Panc1 (cell line): Measurements from ENCODE around the gene DEDD2. TPM values are rescaled to one million over a fixed set of nuclear protein-coding genes. Genes with fewer than 3 reads are reported as not detected.
A peak's percentile ranks its signal among the peaks of the same experiment; 100 is the strongest.

Experiments used
- ATAC-seq: fragments of 200-7000 bp; cut with Tn5 transposase; 2 replicates; pipeline ENCODE4 v1.9.1; 2020; ENCODE audit warnings: mild to moderate bottlenecking, moderate library complexity
- BruUV-seq: library from RNA; stranded (reverse); fragments of 400-500 nt; replicated peaks from 2 replicates; lab custom pipeline; 2021; lab: Mats Ljungman, UMichigan
- CTCF ChIA-PET: fragments of 300-600 bp; sonication (Branson Sonifier 250); formaldehyde crosslinking; loops from one replicate; lab custom pipeline; 2022; ENCODE audit warnings: antibody characterized with exemption; lab: Charles Lee
- POLR2A ChIA-PET: fragments of 300-600 bp; sonication (Branson Sonifier 250); formaldehyde crosslinking; loops from one replicate; lab custom pipeline; 2022; ENCODE audit warnings: antibody characterized with exemption; lab: Charles Lee
- DNase-seq: peaks from one replicate; pipeline ENCODE4 v3.0.0-alpha.2; 2010; ENCODE audit warnings: low read depth, low spot score
- H3K27ac ChIP-seq: 2 replicates; pipeline ENCODE4 v1.5.1; 2011; ENCODE audit warnings: mild to moderate bottlenecking, low read length, inconsistent platforms
- H3K27me3 ChIP-seq: fragments of 200-500 bp; sonication (Bioruptor generic); 2 replicates; pipeline ENCODE4 v1.6.0; 2014; ENCODE audit warnings: low read length, inconsistent platforms; ENCODE audit not compliant: control insufficient read depth, insufficient read depth
- H3K36me3 ChIP-seq: fragments of 200-500 bp; sonication (Bioruptor generic); 2 replicates; pipeline ENCODE4 v1.5.1; 2014; ENCODE audit warnings: inconsistent platforms, mild to moderate bottlenecking, low read length, moderate library complexity; ENCODE audit not compliant: control insufficient read depth, insufficient read depth
- H3K4me1 ChIP-seq: 2 replicates; pipeline ENCODE4 v1.5.1; 2011; ENCODE audit warnings: inconsistent platforms, mild to moderate bottlenecking, low read length, moderate library complexity; ENCODE audit not compliant: control insufficient read depth, insufficient read depth
- H3K4me3 ChIP-seq, 2 experiments: 2 replicates each; pipeline ENCODE4 v1.5.1; 2011 to 2012; ENCODE audit warnings: low read depth in 2 of 2, low read length in 2 of 2, mild to moderate bottlenecking in 2 of 2, inconsistent platforms in 1 of 2, moderate library complexity in 1 of 2
- H3K9me3 ChIP-seq: fragments of 200-500 bp; sonication (Bioruptor generic); 2 replicates; pipeline ENCODE4 v1.5.1; 2014; ENCODE audit warnings: low read depth, mild to moderate bottlenecking, inconsistent platforms, low read length, moderate library complexity; ENCODE audit not compliant: control insufficient read depth, insufficient read depth
- POLR2AphosphoS5 ChIP-seq: IDR thresholded peaks from 2 replicates; pipeline ENCODE4 v1.6.1; 2012; ENCODE audit warnings: mild to moderate bottlenecking, low read depth, low read length, moderate library complexity
- SIN3A ChIP-seq: IDR thresholded peaks from 2 replicates; pipeline ENCODE4 v1.6.1; 2012; ENCODE audit warnings: low read depth, mild to moderate bottlenecking, low read length, moderate library complexity, borderline replicate concordance; ENCODE audit not compliant: insufficient read depth
- TCF7L2 ChIP-seq: IDR thresholded peaks from 2 replicates; pipeline ENCODE4 v1.6.1; 2011; ENCODE audit warnings: mild to moderate bottlenecking, low read depth, low read length, inconsistent platforms
- in situ Hi-C: cut with HindIII; loops from 2 replicates; pipeline ENCODE4 v1.10.0; 2016; ENCODE audit warnings: low sequenced_read_pairs, low pct_unique_long_range_greater_than_20kb
- intact Hi-C: fragments of 100-400 bp; cut with micrococcal nuclease; formaldehyde crosslinking; loops from one replicate; pipeline ENCODE4 v1.10.0; 2022; ENCODE audit not compliant: unreplicated experiment
- total RNA-seq: library from RNA; stranded (reverse); gene quantifications from one replicate; pipeline ENCODE4 v1.2.1, GENCODE V29; 2021; ENCODE audit not compliant: unreplicated experiment
- TF ChIP-seq, protein P1 (sequence below): fragments of 450-650 bp; IDR thresholded peaks from 2 replicates; pipeline ENCODE4 v1.5.1; 2017; ENCODE audit warnings: mild to moderate bottlenecking
- TF ChIP-seq, protein P2 (sequence below), 2 experiments: IDR thresholded peaks; 2 replicates each; pipeline ENCODE4 v1.6.1; 2011 to 2012; ENCODE audit warnings: low read depth in 2 of 2, control low read depth in 1 of 2, low read length in 1 of 2, mild to moderate bottlenecking in 1 of 2, moderate library complexity in 1 of 2; ENCODE audit not compliant: insufficient read depth in 1 of 2

Gene DEDD2
- total RNA-seq, 1 experiment from 2014 or later: 13.2 TPM

DNA sequence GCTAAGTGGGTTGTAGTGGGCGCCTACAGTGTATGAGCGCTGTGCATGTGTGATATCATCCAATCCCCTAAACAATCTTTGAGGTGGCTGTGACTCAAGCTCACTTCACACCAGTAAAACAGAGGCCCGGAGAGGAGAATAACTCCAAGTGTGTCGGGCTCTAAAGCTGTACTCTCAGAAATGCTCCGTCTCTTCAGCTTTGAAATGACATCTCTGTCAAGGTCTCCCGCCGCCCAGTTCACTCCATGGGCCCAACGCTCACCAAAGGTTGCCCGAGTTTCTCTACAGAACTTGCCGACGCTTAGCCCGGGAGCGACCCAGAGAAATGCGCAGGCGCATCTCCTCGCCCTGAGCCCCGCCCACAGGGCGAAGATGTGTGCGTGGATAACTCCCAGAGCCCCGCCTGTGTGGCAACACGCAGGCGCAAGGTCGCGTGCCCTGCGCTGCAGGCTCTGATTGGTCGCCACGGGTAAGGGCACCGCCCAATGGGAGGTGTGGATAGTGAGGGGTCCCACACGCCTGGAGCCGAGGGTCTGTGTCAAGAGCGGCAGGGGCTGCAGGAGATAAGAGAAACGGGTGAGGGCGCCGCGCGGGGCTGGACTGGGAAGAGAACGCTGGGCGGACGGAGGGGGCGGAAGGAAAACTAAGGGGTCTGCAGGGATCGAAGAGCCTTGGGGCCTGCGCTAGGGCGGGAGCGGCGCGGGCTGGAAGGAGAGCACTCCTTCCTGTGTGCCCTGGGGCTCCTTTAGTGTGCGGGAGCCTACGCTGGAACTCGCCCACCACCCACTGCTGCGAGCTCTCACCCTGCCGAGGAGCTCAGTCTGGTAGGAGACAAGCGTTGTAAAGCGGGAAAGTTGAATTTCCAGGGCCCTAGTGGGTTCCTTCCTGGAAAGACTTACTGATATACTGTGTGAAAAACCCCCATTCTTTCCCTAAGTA is 2.6 kb upstream of the DEDD2 start, which contains the start of gene ZNF526:
Gene ZNF526 (plus strand): TSS at position 501 of the 939 bp plus-strand sequence. CDS start 4,092 bp downstream, outside the sequence.
- H3K27ac ChIP-seq: peak within 1 kb of the TSS; percentile 93
- H3K27me3 ChIP-seq: no peaks in the 10 kb centered on the region
- peaks cover 6% of the 10 kb centered on the region; the same call in 1 of the 2 replicates for H3K36me3 ChIP-seq
- BruUV-seq: TSS peak; percentile 98
- H3K4me3 ChIP-seq: peak within 1 kb of the TSS; percentile 76 to 94
- DNase-seq: peak; percentile 86
- in situ Hi-C loops: no loop called here
- ChIA-PET POLR2A (no interaction called here), CTCF (no interaction called here)
- peak; percentile 94 for ATAC-seq
- TF ChIP-seq, protein P1, sequence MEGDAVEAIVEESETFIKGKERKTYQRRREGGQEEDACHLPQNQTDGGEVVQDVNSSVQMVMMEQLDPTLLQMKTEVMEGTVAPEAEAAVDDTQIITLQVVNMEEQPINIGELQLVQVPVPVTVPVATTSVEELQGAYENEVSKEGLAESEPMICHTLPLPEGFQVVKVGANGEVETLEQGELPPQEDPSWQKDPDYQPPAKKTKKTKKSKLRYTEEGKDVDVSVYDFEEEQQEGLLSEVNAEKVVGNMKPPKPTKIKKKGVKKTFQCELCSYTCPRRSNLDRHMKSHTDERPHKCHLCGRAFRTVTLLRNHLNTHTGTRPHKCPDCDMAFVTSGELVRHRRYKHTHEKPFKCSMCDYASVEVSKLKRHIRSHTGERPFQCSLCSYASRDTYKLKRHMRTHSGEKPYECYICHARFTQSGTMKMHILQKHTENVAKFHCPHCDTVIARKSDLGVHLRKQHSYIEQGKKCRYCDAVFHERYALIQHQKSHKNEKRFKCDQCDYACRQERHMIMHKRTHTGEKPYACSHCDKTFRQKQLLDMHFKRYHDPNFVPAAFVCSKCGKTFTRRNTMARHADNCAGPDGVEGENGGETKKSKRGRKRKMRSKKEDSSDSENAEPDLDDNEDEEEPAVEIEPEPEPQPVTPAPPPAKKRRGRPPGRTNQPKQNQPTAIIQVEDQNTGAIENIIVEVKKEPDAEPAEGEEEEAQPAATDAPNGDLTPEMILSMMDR: no peak
- TF ChIP-seq TCF7L2 (peak; percentile 75), POLR2AphosphoS5 (peak; percentile 78), SIN3A (0 out of 2 replicates have a peak, but pooled peaks have one; percentile 53)
- TF ChIP-seq, protein P2, sequence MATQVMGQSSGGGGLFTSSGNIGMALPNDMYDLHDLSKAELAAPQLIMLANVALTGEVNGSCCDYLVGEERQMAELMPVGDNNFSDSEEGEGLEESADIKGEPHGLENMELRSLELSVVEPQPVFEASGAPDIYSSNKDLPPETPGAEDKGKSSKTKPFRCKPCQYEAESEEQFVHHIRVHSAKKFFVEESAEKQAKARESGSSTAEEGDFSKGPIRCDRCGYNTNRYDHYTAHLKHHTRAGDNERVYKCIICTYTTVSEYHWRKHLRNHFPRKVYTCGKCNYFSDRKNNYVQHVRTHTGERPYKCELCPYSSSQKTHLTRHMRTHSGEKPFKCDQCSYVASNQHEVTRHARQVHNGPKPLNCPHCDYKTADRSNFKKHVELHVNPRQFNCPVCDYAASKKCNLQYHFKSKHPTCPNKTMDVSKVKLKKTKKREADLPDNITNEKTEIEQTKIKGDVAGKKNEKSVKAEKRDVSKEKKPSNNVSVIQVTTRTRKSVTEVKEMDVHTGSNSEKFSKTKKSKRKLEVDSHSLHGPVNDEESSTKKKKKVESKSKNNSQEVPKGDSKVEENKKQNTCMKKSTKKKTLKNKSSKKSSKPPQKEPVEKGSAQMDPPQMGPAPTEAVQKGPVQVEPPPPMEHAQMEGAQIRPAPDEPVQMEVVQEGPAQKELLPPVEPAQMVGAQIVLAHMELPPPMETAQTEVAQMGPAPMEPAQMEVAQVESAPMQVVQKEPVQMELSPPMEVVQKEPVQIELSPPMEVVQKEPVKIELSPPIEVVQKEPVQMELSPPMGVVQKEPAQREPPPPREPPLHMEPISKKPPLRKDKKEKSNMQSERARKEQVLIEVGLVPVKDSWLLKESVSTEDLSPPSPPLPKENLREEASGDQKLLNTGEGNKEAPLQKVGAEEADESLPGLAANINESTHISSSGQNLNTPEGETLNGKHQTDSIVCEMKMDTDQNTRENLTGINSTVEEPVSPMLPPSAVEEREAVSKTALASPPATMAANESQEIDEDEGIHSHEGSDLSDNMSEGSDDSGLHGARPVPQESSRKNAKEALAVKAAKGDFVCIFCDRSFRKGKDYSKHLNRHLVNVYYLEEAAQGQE (IDR thresholded peaks at IDR 0.05; ENCODE audit: insufficient read depth in 1 of 2, low read depth in 2 of 2, low read length in 1 of 2): no peak
- no peaks in the 10 kb centered on the region for H3K9me3 ChIP-seq
- intact Hi-C loops: no loop called here
- peaks cover 8% of the 10 kb centered on the region; the same call in 1 of the 2 replicates for H3K4me1 ChIP-seq

DNA sequence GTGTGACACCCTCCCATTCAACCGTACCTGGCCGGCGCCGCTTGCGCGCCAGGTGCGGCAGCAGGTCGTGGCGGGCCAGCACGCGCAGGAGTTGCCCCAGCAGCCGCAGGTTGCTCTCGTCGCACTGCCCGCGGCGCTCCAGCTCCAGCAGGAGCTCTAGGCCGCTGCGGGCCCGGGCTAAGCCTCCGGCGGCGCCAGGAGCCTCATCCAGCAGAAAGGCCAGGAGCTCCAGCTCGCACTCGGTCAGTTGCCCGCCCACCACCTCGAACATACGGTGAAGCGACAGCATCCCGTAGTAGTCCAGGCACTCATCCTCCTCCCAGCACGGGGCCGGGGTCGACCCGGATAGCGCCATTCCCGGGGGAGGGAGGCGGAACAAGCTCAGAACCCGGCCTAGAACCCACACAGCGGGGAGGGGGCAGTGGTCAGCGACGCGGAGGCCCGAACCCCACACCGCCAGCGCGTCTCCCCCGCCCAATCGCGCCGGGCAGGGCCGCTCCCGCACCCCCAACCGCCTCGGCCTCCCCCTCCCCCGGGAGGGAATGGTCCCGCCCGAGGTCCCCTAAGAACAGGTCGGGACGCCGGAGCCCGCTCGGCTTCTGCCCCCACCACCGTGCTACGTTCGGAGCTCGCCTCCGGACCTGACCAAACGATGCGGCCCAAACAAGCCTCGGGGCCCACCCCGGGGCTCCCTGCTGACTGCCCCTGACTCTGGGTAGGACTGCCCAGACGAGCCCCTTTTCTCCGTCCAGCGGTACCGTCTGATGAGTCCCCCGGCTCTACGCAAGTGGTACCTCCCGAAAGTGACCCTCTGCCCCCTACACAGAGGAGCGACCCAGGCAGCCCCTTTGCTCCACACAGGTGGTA is 591 bp downstream of the DEDD2 start:
- Histone ChIP-seq H3K4me1 (peaks cover 8% of the 10 kb centered on the region; the same call in 1 of the 2 replicates), H3K36me3 (peaks cover 6% of the 10 kb centered on the region), H3K27me3 (no peaks in the 10 kb centered on the region), H3K27ac (peak overlapping the region; percentile 77), H3K4me3 (peak overlapping the region; percentile 73 to 92), H3K9me3 (no peaks in the 10 kb centered on the region)
- intact Hi-C loops: no loop called here
- no peak for TF ChIP-seq SIN3A
- TF ChIP-seq TCF7L2: no peak
- TF ChIP-seq, protein P1: no peak
- TF ChIP-seq, protein P2 (IDR thresholded peaks at IDR 0.05; ENCODE audit: insufficient read depth in 1 of 2, low read depth in 2 of 2, low read length in 1 of 2): no peak
- TF ChIP-seq POLR2AphosphoS5: no peak
- DNase-seq (no peak), ATAC-seq (peak; percentile 42)
- in situ Hi-C loops: no loop called here
- no TSS peak for BruUV-seq
- POLR2A ChIA-PET: interaction anchor here (0.7 kb wide), 1 partner anchor 26 kb away, joined by 3 read pairs; no protein-coding TSS in a partner anchor
- CTCF ChIA-PET: no interaction called here
